Jurkat, Clone E6-1 (cell line): ENCODE measurements around the gene GLDC. TPM values are rescaled to one million over a fixed set of nuclear protein-coding genes. Genes with fewer than 3 reads are reported as not detected.
"Not testable (repeated sequence)": the region's sequence is repeated elsewhere in the genome, so short reads cannot be mapped to it uniquely, and the experiment has no call there.

Experiments
- DNase-seq: peaks from one replicate; pipeline ENCODE4 v3.0.0-alpha.2; 2011; ENCODE audit warnings: low read depth, low spot score
- H3K4me3 ChIP-seq: 2 replicates; pipeline ENCODE4 v1.5.1; 2011; ENCODE audit warnings: mild to moderate bottlenecking, low read length, control low read depth, moderate library complexity
- polyA plus RNA-seq: library from polyadenylated mRNA; unstranded; fragments of >200 nt; gene quantifications from one replicate; pipeline ENCODE4 v1.2.1, GENCODE V29; 2012; ENCODE audit warnings: missing spikeins; ENCODE audit not compliant: insufficient read length, insufficient read depth

GLDC gene
- 18.2 TPM for polyA plus RNA-seq

DNA sequence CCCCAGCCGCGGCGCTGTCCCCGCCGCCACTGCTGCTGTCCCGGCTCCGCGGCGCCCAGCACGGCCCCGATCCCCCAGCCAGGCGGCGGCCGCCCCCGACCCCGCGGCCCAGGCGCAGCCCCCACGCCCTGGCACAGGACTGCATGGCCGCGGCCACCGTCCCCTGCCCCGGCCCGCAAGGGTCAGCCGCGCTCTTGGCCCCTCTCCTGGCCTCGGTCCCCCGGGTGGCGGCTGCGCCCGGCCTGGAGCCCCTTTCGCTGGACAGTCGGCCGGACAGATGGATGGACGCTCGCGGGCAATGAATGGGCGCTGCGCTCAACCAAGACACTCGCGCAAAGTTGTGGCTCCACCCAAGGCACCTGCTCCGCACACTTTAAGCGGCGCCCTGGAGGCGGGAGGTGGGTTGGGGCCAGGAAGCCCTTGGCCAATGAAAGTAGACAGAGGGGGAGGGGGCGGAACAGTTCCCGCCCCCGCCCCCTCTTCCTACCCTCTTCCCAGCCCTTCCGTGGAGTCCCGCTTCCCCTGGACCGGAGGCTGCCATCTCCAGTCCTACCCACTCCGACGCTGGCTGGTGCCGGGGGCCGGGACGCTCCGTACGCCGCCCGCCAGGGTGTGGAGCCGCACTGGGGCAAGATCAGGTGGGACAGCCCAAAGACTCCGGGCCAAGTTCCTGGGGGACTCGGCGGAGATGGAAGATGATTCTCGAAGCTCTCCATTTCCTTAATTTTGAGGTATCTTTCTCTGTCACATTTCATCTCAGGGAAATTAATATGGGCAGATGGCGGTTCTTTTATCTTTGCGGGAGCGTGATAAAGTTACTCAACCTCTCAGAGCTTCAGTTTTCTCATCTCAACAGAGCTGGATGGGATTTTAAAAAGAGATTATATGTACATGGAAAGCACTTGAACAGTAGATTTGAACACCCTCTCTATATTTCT lies at the start of gene GLDC:
Gene GLDC, minus strand, starts transcription at position 375 of the 938 bp plus-strand sequence. Its CDS starts 230 bp downstream, at position 145.
- H3K4me3 ChIP-seq: peak within 1 kb of the TSS; percentile 69
- DNase-seq: peak; percentile 50

DNA sequence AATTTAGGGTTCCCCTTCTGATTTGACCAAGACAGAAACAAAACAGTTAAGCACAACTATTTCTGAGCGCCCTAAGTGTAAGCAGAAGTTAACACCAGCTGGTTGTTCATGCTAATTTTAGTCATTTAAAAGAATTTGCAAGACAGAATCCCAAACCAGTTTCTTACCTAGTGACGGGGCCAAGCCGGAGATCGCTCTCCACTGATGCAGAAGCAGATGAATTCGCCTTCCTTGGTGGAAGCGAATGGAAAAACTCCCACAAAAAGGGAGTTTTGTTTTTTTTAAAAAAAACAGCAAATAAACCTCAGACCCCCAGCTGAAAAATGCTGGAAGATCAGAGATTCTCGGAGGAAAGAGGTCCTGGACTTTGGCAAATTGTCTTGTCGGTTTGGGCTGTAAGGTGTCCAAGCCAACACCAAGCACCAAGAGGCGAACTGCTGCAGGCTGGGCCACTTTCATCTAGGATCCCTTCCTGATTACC lies 47.4 kb upstream of the GLDC start:
- no peak overlapping the region for H3K4me3 ChIP-seq
- DNase-seq: no peak

DNA sequence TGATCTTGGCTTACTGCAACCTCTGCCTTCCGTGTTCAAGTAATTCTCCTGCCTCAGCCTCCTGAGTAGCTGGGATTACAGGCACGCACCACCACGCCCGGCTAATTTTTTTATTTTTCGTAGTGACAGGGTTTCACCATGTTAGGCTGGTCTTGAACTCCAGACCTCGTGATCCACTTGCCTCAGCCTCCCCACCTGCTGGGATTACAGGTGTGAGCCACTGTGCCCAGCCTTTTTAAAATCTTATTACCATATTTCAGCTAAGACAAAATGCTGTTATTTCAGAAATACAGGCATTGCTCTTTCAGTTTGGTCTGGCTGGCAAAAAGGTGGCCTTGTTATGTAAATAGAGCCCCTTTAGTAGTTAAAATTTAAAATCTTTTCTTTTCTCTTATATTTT lies 46.9 kb upstream of the GLDC start:
- no peak for DNase-seq
- no peak overlapping the region for H3K4me3 ChIP-seq

DNA sequence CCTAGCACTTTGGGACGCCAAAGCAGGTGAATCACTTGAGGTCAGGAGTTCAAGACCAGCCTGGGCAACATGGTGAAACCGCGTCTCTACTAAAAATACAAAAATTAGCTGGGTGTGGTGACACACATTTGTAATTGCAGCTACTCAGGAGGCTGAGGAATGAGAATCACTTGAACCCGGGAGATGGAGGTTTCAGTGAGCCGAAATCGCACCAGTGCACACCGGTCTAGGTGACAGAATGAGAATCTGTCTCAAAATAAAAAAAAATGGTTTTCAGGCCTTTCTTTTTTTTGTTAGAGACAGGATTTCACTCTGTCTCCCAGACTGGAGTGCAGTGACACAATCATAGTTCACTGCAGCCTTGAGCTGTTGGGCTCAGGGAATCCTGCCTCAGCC lies 45.1 kb upstream of the GLDC start:
- H3K4me3 ChIP-seq, DNase-seq: not testable (repeated sequence)

DNA sequence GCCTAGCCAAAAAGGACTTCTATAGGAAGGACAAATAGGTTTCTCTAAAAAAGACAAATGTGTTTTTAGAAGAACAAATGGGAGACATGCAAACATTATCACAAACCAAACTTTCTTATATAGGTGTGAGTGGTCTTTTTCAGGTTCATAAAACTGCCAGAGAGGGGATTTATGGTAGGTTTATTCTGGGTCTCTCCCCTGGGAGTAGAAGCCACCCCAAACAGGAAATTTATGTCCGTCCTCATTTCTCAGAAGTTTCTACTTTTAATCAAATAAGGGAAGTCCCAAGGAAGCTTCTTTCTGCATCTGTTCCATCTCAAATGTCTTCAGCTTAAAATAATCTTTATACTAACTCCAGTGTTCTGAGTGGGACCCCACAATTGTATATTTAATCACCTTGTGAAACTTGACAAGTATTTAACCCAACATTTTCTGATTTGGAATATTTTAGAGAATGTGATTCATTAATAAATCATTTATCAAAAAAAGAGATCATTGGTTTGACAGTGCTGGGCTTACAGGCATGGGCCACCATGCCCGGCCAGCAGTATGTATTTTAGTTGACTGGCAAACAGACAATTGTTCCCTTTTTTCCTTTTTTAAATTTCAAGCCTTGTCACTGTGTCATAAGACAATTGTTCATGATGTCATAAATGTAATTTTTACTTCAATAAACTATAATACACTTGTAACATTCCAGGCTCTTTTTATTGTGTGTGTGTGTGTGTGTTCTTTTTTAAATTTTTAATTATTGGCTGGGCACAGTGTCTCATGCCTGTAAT lies 44.6 kb upstream of the GLDC start:
- H3K4me3 ChIP-seq: no peak overlapping the region
- no peak for DNase-seq

DNA sequence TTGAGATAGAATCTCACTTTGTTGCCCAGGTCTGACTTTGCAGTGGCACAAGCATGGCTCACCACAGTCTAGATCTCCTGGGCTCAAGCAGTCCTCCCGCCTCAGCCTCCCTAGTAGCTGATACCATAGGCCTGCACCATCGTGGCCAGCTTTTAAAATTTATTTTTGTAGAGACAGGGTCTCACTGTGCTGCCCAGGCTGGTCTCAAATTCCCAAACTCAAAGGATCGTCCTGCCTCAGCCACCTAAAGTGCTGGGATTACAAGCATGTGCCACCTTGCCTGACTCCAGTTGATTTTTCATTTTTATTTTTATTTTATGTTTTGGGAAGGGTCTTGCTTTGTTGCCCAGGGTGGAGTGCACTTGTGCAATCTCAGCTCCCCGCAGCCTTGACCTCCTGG lies 41.7 kb upstream of the GLDC start:
- H3K4me3 ChIP-seq: no peak overlapping the region

DNA sequence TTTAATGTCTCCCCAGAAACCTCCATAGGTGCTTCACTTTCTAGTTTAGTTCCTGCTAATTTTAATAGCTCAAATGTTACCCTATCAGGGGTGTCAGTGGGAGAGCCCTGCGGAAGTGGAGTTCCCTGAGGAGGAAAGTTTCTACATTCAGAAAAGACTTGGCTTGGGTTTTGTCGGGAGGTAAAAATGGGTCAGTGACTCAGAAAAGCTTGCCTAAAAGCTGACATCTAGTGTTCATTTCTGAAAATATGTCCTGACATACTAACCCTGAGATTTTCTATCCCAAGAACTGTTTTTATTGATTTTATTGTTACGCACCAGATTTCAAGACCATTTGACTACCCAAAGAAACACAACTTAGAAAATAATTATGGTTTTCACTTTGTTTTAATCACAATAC lies 40.9 kb upstream of the GLDC start:
- H3K4me3 ChIP-seq: no peak overlapping the region
- no peak for DNase-seq

More for the DNA sequence above, 41.7 kb upstream of the GLDC start:
- DNase-seq: no peak

DNA sequence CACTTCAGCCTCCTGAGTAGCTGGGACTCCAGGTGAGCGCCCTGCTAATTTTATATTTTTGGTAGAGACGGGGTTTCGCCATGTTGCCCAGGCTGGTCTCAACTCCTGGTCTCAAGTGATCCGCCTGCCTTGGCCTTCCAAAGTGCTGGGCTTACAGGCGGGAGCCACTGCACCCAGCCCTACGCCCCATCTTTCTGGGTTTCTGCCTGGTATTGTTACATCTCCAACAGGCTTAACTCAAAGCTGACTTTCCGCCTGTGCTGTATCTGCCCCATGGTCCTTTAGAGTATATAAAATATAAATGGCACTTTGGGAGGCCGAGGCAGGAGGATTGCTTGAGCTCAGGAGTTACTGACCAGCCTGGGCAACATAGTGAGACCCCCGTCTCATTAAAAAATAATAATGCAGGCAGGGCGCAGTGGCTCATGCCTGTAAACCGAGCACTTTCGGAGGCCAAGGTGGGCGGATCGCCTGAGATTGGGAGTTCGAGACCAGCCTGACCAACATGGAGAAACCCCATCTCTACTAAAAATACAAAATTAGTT lies 36.5 kb upstream of the GLDC start:
- H3K4me3 ChIP-seq: peak overlapping the region; percentile 89
- no peak for DNase-seq

DNA sequence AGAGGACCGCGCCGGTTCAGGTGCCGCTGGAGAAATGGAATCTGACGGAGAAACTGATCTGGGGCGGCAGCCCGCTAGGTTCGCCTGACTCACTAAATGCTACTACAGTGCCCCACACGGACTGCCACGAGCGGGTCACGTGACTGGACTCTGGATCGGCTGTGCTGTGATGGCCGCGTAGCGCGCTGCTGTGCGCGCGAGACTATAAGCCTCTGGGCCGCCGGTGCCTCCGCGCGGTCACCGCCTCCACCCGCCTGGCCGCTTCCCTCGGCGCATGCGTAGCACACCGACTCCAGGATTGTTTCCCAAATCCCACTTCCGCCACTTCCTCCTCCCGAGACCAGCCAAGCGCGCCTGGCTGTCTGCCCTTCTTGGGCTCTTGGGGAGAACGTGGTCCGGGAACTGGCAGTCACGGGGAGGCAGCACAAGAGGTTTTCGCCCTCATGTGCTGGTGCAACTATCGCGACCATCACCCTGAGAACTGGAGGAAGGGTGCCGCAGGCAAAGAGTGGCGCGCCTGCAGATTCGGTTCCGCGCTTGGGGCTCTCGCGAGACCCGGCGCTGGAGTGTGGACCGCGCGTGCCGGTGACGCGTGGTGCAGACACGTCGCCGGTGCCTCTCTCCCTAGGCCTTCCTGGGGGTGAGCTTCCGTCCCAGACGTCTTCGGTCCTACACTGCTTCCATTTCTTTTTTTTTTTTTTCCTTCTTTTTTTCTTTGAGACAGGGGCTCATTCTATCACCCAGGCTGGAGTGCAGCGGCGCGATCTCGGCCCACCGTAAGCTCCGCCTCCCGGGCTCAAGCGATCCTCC lies 35.8 kb upstream of the GLDC start:
- peak overlapping the region; percentile 89 for H3K4me3 ChIP-seq
- DNase-seq: peak; percentile 93

DNA sequence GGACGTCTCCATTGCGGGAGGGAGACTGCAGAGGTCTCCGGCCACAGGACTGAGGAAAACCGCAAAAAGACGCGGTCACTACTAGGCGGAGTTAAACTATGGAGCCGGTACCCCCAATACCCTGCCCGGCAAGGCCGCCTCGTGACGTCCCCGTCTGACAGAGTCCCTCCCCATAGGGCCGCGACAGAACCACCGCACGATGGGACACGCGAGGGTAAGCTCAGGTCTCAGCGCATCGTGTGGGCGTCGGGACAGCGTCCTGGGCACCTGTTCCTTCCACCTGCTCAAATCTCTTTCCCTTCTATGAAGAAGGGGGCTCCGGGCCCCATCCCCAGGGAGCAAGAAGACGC lies 35.2 kb upstream of the GLDC start:
- H3K4me3 ChIP-seq: peak overlapping the region; percentile 89
- DNase-seq: no peak

DNA sequence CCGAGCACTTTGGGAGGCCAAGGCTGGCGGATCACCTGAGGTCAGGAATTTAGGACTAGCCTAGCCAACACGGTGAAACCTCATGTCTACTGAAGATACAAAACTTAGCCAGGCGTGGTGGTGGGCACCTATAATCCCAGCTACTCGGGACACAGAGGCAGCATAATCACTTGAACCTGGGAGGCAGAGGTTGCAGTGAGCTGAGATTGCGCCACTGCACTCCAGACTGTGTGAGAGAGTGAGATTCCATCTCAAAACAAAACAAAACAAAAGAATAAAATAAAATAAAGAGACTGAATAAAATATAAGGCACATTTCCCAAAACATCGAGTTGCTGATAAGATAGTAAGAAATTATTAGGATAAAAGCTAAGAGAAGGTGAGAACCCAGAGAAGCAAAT lies 32.3 kb upstream of the GLDC start:
- DNase-seq: no peak
- no peak overlapping the region for H3K4me3 ChIP-seq

DNA sequence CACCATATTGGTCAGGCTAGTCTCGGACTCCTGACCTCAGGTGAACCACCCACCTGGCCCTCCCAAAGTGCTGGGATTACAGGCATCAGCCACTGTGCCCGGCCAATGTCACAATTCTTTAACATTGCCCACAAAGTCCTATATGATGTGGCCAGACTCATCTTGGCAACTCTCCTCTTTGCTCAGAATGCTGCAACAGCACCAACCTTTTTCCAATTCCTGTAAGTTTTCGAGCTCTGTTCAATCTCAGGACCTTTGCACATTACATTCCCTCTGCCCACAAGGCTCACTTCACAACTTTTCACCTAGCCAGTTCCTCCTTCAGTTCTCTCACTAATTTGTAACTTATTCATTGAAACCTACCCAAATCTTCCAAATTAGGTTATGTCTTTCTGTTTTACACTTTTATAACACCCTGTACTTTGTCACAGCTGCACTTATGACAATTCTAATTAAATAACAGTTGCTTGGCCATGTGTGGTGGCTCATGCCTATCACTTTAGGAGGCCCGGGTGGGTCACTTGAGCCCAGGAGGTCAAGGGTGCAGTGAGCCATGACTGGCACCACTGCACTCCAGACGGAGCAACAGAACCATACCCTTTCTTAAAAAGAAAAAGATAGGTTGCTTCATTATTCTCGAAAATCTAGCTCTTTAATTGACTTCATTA lies 30.9 kb upstream of the GLDC start:
- DNase-seq: no peak
- H3K4me3 ChIP-seq: no peak overlapping the region

DNA sequence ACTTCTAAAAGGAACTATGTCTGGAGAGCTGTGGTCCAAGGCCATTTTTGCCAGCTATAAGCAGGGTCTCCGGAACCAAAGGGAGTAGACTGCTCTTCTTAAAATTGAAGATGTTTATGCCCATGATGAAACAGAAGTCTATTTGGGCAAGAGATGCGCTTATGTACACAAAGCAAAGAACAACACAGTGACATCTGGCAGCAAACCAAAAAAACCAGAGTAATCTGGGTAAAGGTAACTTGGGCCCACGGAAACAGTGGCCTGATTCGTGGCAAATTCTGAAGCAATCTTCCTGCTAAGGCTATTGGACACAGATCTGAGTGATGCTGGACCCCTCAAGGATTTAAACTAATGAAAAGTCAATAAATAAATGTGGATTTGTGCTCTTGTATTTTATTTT lies 29.7 kb upstream of the GLDC start:
- H3K4me3 ChIP-seq: no peak overlapping the region
- no peak for DNase-seq

DNA sequence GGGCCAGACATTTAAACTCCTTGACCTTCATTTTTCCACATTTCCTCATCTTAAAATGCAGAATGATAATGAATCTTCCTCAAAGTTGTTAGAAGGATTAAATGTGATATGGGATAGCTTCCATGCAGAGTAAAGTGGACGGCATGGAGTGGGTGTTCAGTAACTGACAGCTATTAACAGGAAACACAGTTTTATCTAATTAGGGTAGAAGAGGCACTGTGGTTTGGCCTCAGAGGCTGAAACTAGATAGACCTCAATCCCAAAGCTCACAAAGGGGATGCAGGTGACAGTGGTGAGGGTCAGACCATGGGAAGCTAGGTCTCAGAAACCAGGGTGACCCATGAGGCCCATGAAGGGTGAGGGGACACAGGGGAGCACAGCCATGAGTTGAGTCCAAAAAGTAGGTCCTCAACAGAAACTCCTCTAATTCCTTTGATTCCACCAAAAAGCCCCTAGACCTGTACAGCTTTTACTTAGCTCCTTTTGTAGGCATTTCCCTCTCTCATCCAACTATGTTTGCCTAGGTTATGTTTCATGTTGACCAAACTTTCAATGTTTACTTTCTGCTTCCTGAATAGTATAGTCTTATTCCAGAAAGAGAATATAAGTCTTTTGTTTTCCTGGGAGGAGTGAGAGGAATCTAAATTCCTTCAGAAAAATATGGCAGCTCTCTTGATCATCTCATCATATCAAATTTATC lies 27.9 kb upstream of the GLDC start:
- no peak for DNase-seq
- no peak overlapping the region for H3K4me3 ChIP-seq

DNA sequence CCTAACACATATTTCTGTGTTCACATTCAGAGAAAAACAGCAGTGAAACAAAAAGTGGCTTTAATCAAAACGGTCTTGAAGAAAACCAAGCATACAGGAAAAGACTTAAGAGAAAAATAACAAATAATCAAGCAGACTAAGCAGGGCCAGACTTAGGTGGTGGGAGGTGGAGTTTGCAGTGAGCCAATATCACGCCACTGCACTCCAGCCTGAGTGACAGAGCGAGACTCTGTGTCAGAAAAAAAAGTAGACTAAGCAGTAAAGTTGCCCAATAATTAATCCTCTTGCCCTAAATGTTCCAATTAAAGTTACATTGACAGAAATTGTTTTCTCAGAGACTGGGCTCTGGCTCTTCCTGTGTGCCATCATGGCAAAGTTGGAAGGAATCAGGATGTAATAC lies 26.6 kb upstream of the GLDC start:
- no peak for DNase-seq
- no peak overlapping the region for H3K4me3 ChIP-seq

DNA sequence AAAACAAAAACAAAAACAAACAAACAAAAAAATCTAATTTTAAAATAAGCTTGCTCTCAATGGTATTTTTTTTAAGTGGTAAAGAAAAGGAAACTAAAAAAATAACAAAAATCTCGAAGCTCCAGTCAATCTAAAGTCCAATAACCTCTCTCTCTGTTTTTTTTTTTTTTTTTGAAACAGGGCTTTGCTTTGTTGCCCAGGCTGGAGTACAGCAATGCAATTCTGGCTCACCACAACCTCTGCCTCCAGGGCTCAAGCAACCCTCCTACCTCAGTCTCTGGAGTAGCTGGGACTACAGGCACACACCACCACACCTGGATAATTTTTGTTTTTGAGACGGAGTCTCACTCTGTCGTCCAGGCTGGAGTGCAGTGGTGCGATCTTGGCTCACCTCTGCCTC lies 25.9 kb upstream of the GLDC start:
- no peak for DNase-seq
- no peak overlapping the region for H3K4me3 ChIP-seq

DNA sequence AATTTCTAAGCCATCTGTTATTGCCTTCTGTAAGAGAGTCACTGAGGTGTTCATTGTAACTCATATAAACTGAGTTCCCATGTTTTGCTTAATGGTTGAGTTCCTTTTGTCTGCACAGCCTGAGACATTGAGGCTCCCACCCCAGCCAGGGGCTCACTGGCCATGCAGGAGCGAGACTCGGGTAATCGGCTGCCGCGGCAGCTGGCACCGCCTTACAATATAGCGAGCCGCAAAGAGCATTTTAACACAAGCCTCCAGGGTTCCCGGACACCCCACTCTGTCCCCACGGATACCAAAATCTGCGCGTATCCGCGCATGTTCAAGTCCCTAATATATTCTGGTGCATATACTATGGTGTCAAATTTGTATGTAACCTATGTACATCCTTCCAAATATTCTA lies 24.4 kb upstream of the GLDC start:
- no peak for DNase-seq
- H3K4me3 ChIP-seq: no peak overlapping the region

DNA sequence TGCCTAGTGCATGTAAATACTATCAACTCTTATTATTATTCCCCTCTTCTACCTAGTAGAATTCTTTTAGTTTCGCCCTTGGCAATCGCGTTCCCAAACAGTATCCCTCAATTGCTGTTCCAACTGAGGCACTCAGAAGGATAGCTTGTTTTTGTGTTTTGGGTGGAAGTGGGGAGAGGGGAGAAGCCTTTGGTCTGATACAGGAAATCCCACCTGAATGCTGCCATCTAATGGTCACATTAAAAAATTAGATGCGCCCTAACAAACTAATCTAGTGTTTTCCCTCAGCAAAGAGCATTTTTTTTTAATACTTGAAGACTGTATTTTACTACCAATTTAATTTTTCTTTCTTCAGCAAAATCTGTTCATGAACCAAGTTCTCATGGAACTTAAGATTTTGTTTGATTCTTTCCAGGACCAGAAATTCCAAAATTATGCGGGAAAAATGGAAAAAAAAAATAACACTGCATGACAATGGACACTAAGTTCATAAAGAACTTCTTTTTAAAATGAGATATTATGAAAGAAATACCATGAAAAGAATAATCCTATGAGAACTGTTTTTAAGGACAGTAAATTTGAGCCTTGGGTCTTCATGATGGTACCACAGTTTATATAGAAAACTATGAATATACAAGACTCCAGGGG lies 22.2 kb upstream of the GLDC start:
- no peak for DNase-seq

More for the DNA sequence above, 22.2 kb upstream of the GLDC start:
- H3K4me3 ChIP-seq: no peak overlapping the region
